Duodenal mucosa (tissue), 2 donors: ENCODE results near the gene ARRDC2.

ENCODE experiments used
- H3K27ac ChIP-seq: one replicate; pipeline ENCODE4 v1.7.0; 2013; ENCODE audit warnings: low read depth, low read length
- H3K27me3 ChIP-seq, 2 donors: one replicate each; pipeline ENCODE4 v1.7.0; 2013; ENCODE audit warnings: low read length in 2 of 2, control low read depth in 1 of 2; ENCODE audit not compliant: insufficient read depth in 2 of 2, control insufficient read depth in 1 of 2
- H3K36me3 ChIP-seq, 2 donors: one replicate each; pipeline ENCODE4 v1.7.0; 2013; ENCODE audit warnings: low read length in 2 of 2, control low read depth in 1 of 2; ENCODE audit not compliant: insufficient read depth in 2 of 2, control insufficient read depth in 1 of 2
- H3K4me1 ChIP-seq, 2 donors: one replicate each; pipeline ENCODE4 v1.7.0; 2013; ENCODE audit warnings: low read length in 2 of 2, control low read depth in 1 of 2; ENCODE audit not compliant: insufficient read depth in 2 of 2, control insufficient read depth in 1 of 2
- H3K4me3 ChIP-seq, 2 donors: one replicate each; pipeline ENCODE4 v1.7.0; 2013; ENCODE audit warnings: low read length in 2 of 2, low read depth in 1 of 2
- H3K9ac ChIP-seq, 2 donors: one replicate each; pipeline ENCODE4 v1.7.0; 2013; ENCODE audit warnings: low read length in 2 of 2, low read depth in 1 of 2
- H3K9me3 ChIP-seq, 2 donors: one replicate each; pipeline ENCODE4 v1.7.0; 2013; ENCODE audit warnings: low read length in 2 of 2, control low read depth in 1 of 2; ENCODE audit not compliant: control insufficient read depth in 1 of 2

The ARRDC2 gene

GRCh38 chr19:18007917-18008673, at the start of gene ARRDC2:
Gene ARRDC2 (plus strand): TSS chr19:18008170. CDS start chr19:18008311, 141 bp downstream.
- peak within 1 kb of the TSS; percentile 67 to 79 for H3K4me3 ChIP-seq
- H3K27me3 ChIP-seq: no peaks in the 10 kb centered on the region
- H3K36me3 ChIP-seq: peaks cover 22 to 31% of the 10 kb centered on the region in 2 donors
- H3K27ac ChIP-seq: peak within 1 kb of the TSS; percentile 73
- no peaks in the 10 kb centered on the region for H3K9me3 ChIP-seq
- H3K4me1 ChIP-seq: peaks cover 13 to 16% of the 10 kb centered on the region in 2 donors
- H3K9ac ChIP-seq: peak within 1 kb of the TSS; percentile 59 to 76

GRCh38 chr19:17963936-17964691, 43.9 kb upstream of the ARRDC2 start:
- no peak overlapping the region for H3K4me3 ChIP-seq
- H3K27me3 ChIP-seq: peaks cover 20 to 32% of the 10 kb centered on the region in 2 donors
- no peak overlapping the region for H3K27ac ChIP-seq
- H3K9me3 ChIP-seq: no peaks in the 10 kb centered on the region
- no peaks in the 10 kb centered on the region for H3K4me1 ChIP-seq
- H3K9ac ChIP-seq: no peak overlapping the region
- no peaks in the 10 kb centered on the region for H3K36me3 ChIP-seq

DNA sequence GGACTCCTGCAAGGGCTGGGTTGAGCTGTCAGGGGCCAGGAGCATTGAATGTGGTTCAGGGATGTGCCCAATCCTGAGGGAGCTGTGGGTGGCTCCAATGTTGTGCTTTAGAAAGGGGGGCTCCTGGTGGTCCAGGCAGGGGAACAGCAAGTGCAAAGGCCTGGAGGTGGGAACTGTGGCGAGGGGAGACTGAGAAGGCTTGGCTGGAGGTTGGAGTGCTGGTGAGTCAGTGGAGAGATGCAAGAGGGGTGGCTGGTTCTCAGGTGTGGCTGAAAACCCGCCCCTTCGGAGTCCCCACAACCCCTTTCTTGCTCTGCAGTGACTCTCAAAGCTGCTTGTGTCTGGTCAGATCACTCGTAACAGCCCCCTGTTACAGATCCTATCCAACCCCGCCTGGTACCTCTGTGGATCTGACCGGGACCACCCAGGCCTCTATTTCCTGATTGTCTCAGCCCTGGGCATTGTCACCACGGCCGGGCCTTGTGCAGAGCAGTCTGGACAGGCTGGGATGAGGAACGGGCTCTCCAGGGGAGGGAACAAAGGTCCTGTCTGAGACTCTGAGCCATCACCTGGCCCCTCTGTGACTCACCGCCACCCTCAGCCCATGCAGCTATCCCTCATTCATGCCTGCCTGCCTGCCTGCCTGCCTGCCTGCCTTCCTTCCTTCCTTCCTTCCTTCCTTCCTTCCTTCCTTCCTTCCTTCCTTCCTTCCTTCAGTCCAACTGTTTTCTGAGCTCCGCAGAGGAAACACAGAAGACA, 42.4 kb upstream of the ARRDC2 start:
- Histone ChIP-seq H3K4me3 (no peak overlapping the region), H3K9ac (no peak overlapping the region), H3K36me3 (no peaks in the 10 kb centered on the region), H3K27me3 (peaks cover 20 to 32% of the 10 kb centered on the region in 2 donors), H3K27ac (no peak overlapping the region), H3K4me1 (no peaks in the 10 kb centered on the region), H3K9me3 (no peaks in the 10 kb centered on the region)

GRCh38 chr19:17966129-17966483, 41.9 kb upstream of the ARRDC2 start:
- no peaks in the 10 kb centered on the region for H3K9me3 ChIP-seq
- no peak overlapping the region for H3K9ac ChIP-seq
- H3K27me3 ChIP-seq: peaks cover 20 to 32% of the 10 kb centered on the region in 2 donors
- H3K36me3 ChIP-seq: no peaks in the 10 kb centered on the region
- no peak overlapping the region for H3K27ac ChIP-seq
- H3K4me1 ChIP-seq: no peaks in the 10 kb centered on the region
- no peak overlapping the region for H3K4me3 ChIP-seq

- no peaks in the 10 kb centered on the region for H3K9me3 ChIP-seq
- peaks cover 20 to 32% of the 10 kb centered on the region in 2 donors for H3K27me3 ChIP-seq
- no peaks in the 10 kb centered on the region for H3K36me3 ChIP-seq
- H3K4me1 ChIP-seq: no peaks in the 10 kb centered on the region
- no peak within 1 kb of the TSS for H3K9ac ChIP-seq
- H3K4me3 ChIP-seq: no peak within 1 kb of the TSS
- no peak within 1 kb of the TSS for H3K27ac ChIP-seq
Observed at GRCh38 chr19:17966550-17967256, 41.3 kb upstream of the ARRDC2 start, which contains the start of gene KCNN1. Gene KCNN1 (plus strand): TSS chr19:17967107. CDS start chr19:17973889, 6,782 bp downstream.

- Histone ChIP-seq H3K4me3 (no peak overlapping the region), H3K4me1 (no peaks in the 10 kb centered on the region), H3K36me3 (no peaks in the 10 kb centered on the region), H3K27me3 (peaks cover 20 to 32% of the 10 kb centered on the region in 2 donors), H3K27ac (no peak overlapping the region), H3K9me3 (no peaks in the 10 kb centered on the region), H3K9ac (no peak overlapping the region)
Observed at GRCh38 chr19:17967257-17968051, 40.5 kb upstream of the ARRDC2 start.

DNA sequence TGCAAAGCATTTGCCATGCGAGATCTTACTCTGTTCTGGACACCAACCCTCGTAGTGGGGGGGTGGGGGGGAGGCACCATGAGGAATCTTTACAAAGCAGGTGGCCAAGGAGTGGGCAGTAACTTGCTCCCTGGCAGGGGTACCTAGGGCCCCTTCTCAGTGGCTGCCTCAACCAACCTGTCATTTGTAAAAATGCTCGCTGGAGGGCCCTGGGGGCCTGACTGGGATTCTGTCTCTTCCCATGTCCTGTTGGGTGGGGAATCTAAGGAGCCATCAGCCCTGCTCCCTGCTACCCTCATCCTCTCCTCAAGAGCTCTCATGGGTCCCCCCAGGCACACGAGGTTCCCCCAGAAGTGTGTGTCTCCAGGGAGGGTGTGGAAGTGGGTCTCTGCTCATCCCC, 39.6 kb upstream of the ARRDC2 start:
- H3K9ac ChIP-seq: no peak overlapping the region
- H3K27ac ChIP-seq: no peak overlapping the region
- H3K4me3 ChIP-seq: no peak overlapping the region
- no peaks in the 10 kb centered on the region for H3K36me3 ChIP-seq
- H3K27me3 ChIP-seq: peaks cover 20 to 32% of the 10 kb centered on the region in 2 donors
- no peaks in the 10 kb centered on the region for H3K9me3 ChIP-seq
- no peaks in the 10 kb centered on the region for H3K4me1 ChIP-seq

GRCh38 chr19:17969096-17969792, 38.7 kb upstream of the ARRDC2 start:
- H3K9ac ChIP-seq: no peak overlapping the region
- H3K27ac ChIP-seq: no peak overlapping the region
- peaks cover 20 to 27% of the 10 kb centered on the region in 2 donors for H3K27me3 ChIP-seq
- no peaks in the 10 kb centered on the region for H3K9me3 ChIP-seq
- no peaks in the 10 kb centered on the region for H3K4me1 ChIP-seq
- H3K36me3 ChIP-seq: no peaks in the 10 kb centered on the region
- H3K4me3 ChIP-seq: no peak overlapping the region

DNA sequence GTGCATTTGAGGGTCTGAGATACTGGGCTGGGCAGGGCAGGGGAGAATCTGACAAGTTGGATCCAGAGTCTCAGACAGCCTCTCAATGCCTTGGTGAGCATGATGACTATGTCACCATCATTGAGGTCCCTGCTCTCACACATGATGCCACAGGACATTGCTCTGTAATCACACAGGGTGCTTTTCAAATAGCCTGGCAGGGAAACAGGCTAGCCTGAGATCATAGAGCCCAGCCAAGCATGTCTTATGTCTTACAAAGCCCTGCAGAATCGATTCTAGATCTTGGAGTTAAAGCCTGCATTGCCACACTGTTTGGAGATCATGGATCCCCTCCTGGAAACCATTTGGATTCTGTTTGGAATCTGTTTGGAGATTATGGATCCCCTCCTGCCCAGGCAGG, 35.7 kb upstream of the ARRDC2 start:
- no peaks in the 10 kb centered on the region for H3K9me3 ChIP-seq
- H3K27me3 ChIP-seq: peaks cover 5 to 9% of the 10 kb centered on the region in 2 donors
- no peak overlapping the region for H3K4me3 ChIP-seq
- H3K36me3 ChIP-seq: no peaks in the 10 kb centered on the region
- no peak overlapping the region for H3K9ac ChIP-seq
- H3K27ac ChIP-seq: no peak overlapping the region
- no peaks in the 10 kb centered on the region for H3K4me1 ChIP-seq
